ENCODE measurements around the gene HOXA3.

HOXA3 gene

DNA sequence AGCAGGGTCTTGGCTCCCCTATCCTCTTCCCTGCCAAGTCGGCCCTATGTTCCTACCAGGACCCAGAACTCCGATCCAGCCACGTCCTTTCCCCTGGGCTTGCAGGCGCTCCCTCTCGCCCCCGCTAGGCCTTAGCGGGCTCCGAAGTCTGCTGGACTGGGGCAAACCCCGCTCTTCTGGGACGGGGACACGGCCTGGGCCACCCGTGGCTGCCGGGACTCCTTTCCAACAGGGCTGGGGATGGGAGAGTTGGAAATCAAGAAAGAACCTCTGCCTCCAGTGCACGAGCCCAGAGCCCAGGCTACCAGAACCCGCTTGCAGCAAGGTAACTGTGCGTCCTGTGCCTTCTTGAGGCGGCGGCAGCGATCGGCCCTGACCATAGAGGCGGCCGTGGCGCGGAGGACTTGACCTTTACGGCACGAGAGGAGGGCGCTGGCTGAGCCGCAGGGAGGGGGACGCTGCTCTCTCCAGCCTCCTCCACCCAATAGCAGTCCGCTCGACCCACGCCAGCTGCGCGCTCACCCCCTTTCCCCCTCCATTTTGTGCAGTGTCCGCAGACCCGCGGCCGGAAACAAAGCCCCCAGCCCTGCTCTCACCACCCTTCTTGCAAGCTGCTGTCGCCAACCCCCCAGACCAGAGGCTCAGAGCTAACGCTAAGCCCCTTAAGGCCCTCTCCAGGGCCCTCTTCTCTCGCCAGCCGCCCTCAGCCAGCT is 39.6 kb upstream of the HOXA3 start:
- H3K4me3 ChIP-seq (ENCODE audit: severe bottlenecking): peak overlapping the region; percentile 89
- H3K27ac ChIP-seq (ENCODE audit: poor library complexity, severe bottlenecking): peak overlapping the region; percentile 92
- peaks cover 39% of the 10 kb centered on the region for H3K4me1 ChIP-seq (ENCODE audit: insufficient read depth, poor library complexity, severe bottlenecking)
- ATAC-seq (ENCODE audit: low read depth) (peak; percentile 8), DNase-seq (ENCODE audit: low spot score) (peak; percentile 74)
- no peaks in the 10 kb centered on the region for H3K27me3 ChIP-seq (ENCODE audit: insufficient read depth, poor library complexity, severe bottlenecking)
- no peaks in the 10 kb centered on the region for H3K9me3 ChIP-seq (ENCODE audit: severe bottlenecking)
- TF ChIP-seq, protein P1, sequence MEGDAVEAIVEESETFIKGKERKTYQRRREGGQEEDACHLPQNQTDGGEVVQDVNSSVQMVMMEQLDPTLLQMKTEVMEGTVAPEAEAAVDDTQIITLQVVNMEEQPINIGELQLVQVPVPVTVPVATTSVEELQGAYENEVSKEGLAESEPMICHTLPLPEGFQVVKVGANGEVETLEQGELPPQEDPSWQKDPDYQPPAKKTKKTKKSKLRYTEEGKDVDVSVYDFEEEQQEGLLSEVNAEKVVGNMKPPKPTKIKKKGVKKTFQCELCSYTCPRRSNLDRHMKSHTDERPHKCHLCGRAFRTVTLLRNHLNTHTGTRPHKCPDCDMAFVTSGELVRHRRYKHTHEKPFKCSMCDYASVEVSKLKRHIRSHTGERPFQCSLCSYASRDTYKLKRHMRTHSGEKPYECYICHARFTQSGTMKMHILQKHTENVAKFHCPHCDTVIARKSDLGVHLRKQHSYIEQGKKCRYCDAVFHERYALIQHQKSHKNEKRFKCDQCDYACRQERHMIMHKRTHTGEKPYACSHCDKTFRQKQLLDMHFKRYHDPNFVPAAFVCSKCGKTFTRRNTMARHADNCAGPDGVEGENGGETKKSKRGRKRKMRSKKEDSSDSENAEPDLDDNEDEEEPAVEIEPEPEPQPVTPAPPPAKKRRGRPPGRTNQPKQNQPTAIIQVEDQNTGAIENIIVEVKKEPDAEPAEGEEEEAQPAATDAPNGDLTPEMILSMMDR (IDR thresholded peaks at IDR 0.05; ENCODE audit: poor library complexity, severe bottlenecking): no peak
- peaks cover 27% of the 10 kb centered on the region for H3K36me3 ChIP-seq (ENCODE audit: low read depth)

DNA sequence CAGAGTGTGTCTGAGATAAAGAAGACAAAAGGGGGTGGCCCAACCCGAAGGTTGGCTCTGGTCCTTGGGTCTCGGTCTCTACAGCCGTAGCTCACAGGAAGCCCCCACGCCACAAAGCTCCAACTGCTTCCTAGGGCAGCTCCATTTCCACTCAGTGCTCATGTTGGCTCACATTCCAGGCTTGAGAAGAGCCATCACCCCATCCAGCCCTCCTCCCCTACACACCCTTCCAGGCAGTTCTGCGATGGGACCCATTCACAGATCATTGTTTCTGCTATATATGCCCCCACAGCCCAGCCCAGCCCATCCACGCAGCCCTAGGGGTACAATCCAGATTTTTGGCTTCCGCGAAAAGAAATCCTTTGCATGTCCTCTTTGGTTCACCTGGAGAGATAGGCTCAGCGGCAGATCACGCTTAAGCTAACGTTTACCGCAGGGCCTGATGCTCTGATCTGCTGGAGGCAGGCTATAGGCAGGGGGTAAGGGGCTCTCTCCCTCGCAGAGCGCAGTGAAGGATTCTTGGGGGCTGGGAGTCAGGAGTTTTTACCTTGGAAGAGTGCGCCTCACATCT is 38.9 kb upstream of the HOXA3 start:
- peak overlapping the region; percentile 89 for H3K4me3 ChIP-seq (ENCODE audit: severe bottlenecking)
- H3K36me3 ChIP-seq (ENCODE audit: low read depth): peaks cover 21% of the 10 kb centered on the region
- no peaks in the 10 kb centered on the region for H3K27me3 ChIP-seq (ENCODE audit: insufficient read depth, poor library complexity, severe bottlenecking)
- DNase-seq (ENCODE audit: low spot score): peak; percentile 38
- H3K9me3 ChIP-seq (ENCODE audit: severe bottlenecking): no peaks in the 10 kb centered on the region
- ATAC-seq (ENCODE audit: low read depth): peak; percentile 0; the same call in 1 of the 3 replicates
- TF ChIP-seq, protein P1 (IDR thresholded peaks at IDR 0.05; ENCODE audit: poor library complexity, severe bottlenecking): no peak
- peaks cover 42% of the 10 kb centered on the region for H3K4me1 ChIP-seq (ENCODE audit: insufficient read depth, poor library complexity, severe bottlenecking)
- peak overlapping the region; percentile 92 for H3K27ac ChIP-seq (ENCODE audit: poor library complexity, severe bottlenecking)

DNA sequence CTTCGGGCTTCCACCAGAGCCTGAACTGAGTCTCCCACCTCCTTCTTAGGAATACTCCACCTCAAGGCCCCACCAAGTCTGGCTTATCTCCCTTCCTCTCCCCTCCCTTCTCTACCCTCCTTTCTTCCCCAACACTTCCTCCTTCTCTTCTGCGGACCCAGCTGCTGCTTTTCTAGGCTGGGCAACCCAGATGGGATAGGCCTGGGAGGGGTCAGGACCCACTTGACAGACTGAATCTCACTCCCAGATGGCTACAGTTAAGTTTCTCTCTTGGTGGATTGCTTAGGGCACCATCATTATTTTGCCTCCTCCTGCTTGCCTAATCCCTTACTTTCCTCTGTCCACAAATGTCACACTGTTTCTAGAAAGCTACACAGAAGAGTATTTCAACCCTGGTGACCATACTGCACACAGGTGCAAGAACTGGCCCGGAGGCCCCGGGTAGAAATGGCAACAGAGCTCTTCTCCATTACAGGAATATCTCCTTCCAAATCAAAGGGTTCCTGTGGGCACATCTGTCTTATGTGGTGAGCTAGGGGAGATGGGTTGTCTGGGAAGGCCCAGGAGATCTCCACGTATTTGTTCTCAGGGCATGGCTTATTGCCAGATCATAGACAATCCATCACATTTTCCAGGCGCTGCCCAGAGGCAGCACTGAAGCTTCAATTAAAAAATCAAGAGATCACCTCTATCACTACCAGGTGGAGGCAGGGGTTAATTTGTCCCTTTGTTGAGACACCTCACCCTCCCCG is 37.8 kb upstream of the HOXA3 start:
- H3K4me1 ChIP-seq (ENCODE audit: insufficient read depth, poor library complexity, severe bottlenecking): peaks cover 35% of the 10 kb centered on the region

GRCh38 chr7:27189295-27189996 is 37.1 kb upstream of the HOXA3 start:
- TF ChIP-seq, protein P1 (IDR thresholded peaks at IDR 0.05; ENCODE audit: poor library complexity, severe bottlenecking): peak; percentile 8
- Histone ChIP-seq H3K36me3 (ENCODE audit: low read depth) (peaks cover 4% of the 10 kb centered on the region; the same call in 1 of the 2 replicates), H3K27ac (ENCODE audit: poor library complexity, severe bottlenecking) (peak overlapping the region; percentile 92), H3K9me3 (ENCODE audit: severe bottlenecking) (no peaks in the 10 kb centered on the region), H3K4me1 (ENCODE audit: insufficient read depth, poor library complexity, severe bottlenecking) (peaks cover 33% of the 10 kb centered on the region), H3K27me3 (ENCODE audit: insufficient read depth, poor library complexity, severe bottlenecking) (no peaks in the 10 kb centered on the region), H3K4me3 (ENCODE audit: severe bottlenecking) (peak overlapping the region; percentile 49)
- ATAC-seq (ENCODE audit: low read depth) (peak; percentile 3), DNase-seq (ENCODE audit: low spot score) (peak; percentile 58)

More for the DNA sequence above, 37.8 kb upstream of the HOXA3 start:
- Histone ChIP-seq H3K27me3 (ENCODE audit: insufficient read depth, poor library complexity, severe bottlenecking) (no peaks in the 10 kb centered on the region), H3K36me3 (ENCODE audit: low read depth) (peaks cover 11% of the 10 kb centered on the region), H3K27ac (ENCODE audit: poor library complexity, severe bottlenecking) (peak overlapping the region; percentile 92), H3K9me3 (ENCODE audit: severe bottlenecking) (no peaks in the 10 kb centered on the region), H3K4me3 (ENCODE audit: severe bottlenecking) (no peak overlapping the region)
- TF ChIP-seq, protein P1 (IDR thresholded peaks at IDR 0.05; ENCODE audit: poor library complexity, severe bottlenecking): no peak
- peak; percentile 15 for DNase-seq (ENCODE audit: low spot score)
- ATAC-seq (ENCODE audit: low read depth): no peak

Measured in RWPE2 (cell line).